ENCODE data around the gene RPP14. TPM values are rescaled to one million over a fixed set of nuclear protein-coding genes. Genes with fewer than 3 reads are reported as not detected.
"Not testable (repeated sequence)": the region's sequence is repeated elsewhere in the genome, so short reads cannot be mapped to it uniquely, and the experiment has no call there.

The RPP14 gene
- total and polyA plus RNA-seq, 2 donors, result 11.5 TPM

DNA sequence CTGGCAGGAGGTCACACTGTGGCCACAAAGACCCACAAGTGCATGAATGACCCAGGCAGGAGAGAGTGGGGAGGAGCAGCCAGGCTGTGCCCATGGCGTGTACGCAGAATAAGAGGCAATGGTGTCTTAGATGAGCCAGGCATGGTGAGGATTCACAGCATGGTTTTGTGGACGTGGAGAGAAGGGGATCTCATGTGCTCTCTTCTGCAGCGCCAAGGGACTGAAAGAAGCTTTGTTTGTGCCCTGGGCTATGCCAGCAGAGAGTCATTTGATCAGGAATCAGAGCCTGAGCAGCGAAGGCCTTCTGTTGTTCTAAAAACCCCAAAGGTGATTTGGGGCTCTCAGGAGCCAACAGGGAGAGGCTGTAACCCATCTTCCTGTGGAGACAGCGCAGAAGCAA, 18.7 kb upstream of the RPP14 start:
- H3K27ac ChIP-seq (ENCODE audit: low read depth in 1 of 2, low read length in 1 of 2), result no peak overlapping the region
- no peak for DNase-seq (ENCODE audit: low read depth in 6 of 9, low spot score in 9 of 9)
- WGBS, result 97% methylated on average over 6 of the region's 6 CpGs
- no peaks in the 10 kb centered on the region for H3K27me3 ChIP-seq (ENCODE audit: control insufficient read depth in 2 of 2, insufficient read depth in 1 of 2, low read length in 1 of 2)
- H3K9me3 ChIP-seq (ENCODE audit: control insufficient read depth in 2 of 2, insufficient read depth in 1 of 2, low read length in 1 of 2), result no peaks in the 10 kb centered on the region
- no peaks in the 10 kb centered on the region for H3K4me1 ChIP-seq (ENCODE audit: control insufficient read depth in 2 of 2, insufficient read depth in 2 of 2, low read length in 2 of 2)
- no peak overlapping the region for H3K4me3 ChIP-seq (ENCODE audit: low read length in 2 of 2)
- peaks cover 0 to 2% of the 10 kb centered on the region in 2 donors for H3K36me3 ChIP-seq (ENCODE audit: control insufficient read depth in 2 of 2, insufficient read depth in 2 of 2, low read length in 1 of 2)

DNA sequence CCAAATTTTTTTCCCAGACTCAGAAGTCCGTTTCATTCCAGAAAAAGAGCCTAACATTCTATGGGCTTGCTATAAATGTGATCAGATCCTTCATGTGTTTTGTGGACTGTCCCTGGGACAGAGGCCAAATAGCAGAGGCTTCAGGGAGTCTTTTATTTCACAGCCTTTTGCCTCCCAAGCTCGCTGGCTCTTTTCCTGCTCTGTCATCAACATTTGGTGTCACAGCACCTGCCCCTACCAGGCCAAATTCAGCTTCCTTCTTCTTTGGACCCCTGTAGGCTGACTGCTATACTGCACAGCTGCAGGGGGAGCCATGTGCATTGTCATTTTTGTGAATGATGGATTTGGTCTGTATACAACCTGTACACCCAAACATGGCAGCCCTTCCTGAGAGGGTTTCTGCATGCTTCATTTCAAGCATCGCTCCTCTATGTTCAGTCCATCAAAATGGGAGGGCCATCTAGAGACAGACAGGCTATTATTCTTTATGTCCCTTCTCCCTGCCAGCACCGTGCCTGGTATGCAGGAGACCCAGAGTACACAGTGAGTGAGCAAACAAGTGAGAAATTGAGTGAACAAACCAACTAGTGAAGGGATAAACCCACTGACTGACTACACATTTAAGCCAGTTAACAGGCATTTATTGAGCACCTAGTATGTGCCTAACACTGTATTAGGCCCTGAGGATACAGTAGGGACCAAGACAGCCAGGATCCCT, 17.9 kb upstream of the RPP14 start:
- no peaks in the 10 kb centered on the region for H3K36me3 ChIP-seq (ENCODE audit: control insufficient read depth in 2 of 2, insufficient read depth in 2 of 2, low read length in 1 of 2)
- peak in 1 of 9 donors; percentile 21 for DNase-seq (ENCODE audit: low read depth in 6 of 9, low spot score in 9 of 9)
- no peak overlapping the region for H3K4me3 ChIP-seq (ENCODE audit: low read length in 2 of 2)
- no peak overlapping the region for H3K27ac ChIP-seq (ENCODE audit: low read depth in 1 of 2, low read length in 1 of 2)
- no peaks in the 10 kb centered on the region for H3K27me3 ChIP-seq (ENCODE audit: control insufficient read depth in 2 of 2, insufficient read depth in 1 of 2, low read length in 1 of 2)
- 88% methylated on average over 4 of the region's 4 CpGs for WGBS
- no peaks in the 10 kb centered on the region for H3K4me1 ChIP-seq (ENCODE audit: control insufficient read depth in 2 of 2, insufficient read depth in 2 of 2, low read length in 2 of 2)
- no peaks in the 10 kb centered on the region for H3K9me3 ChIP-seq (ENCODE audit: control insufficient read depth in 2 of 2, insufficient read depth in 1 of 2, low read length in 1 of 2)

DNA sequence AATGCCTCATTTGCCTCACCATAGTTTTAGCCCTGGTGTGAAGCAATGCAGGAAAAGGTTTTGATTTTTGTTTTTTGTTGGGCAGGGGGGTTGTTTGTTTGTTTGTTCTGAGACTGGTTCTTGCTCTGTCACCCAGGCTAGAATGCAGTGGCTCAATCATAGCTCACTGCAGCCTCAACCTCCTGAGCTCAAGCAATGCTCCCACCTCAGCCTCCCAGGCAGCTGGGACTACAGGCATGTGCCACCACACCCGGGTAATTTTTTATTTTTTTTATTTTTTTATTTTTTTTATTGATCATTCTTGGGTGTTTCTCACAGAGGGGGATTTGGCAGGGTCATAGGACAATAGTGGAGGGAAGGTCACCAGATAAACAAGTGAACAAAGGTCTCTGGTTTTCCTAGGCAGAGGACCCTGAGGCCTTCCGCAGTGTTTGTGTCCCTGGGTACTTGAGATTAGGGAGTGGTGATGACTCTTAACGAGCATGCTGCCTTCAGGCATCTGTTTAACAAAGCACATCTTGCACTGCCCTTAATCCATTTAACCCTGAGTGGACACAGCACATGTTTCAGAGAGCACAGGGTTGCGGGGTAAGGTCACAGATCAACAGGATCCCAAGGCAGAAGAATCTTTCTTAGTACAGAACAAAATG, 17.0 kb upstream of the RPP14 start:
- not testable (repeated sequence) for H3K36me3 ChIP-seq (ENCODE audit: control insufficient read depth in 2 of 2, insufficient read depth in 2 of 2, low read length in 1 of 2); H3K27me3 ChIP-seq (ENCODE audit: control insufficient read depth in 2 of 2, insufficient read depth in 1 of 2, low read length in 1 of 2); DNase-seq (ENCODE audit: low read depth in 6 of 9, low spot score in 9 of 9); H3K27ac ChIP-seq (ENCODE audit: low read depth in 1 of 2, low read length in 1 of 2); H3K9me3 ChIP-seq (ENCODE audit: control insufficient read depth in 2 of 2, insufficient read depth in 1 of 2, low read length in 1 of 2); H3K4me3 ChIP-seq (ENCODE audit: low read length in 2 of 2); H3K4me1 ChIP-seq (ENCODE audit: control insufficient read depth in 2 of 2, insufficient read depth in 2 of 2, low read length in 2 of 2)
- 94% methylated on average over 3 of the region's 4 CpGs for WGBS

- H3K36me3 ChIP-seq (ENCODE audit: control insufficient read depth in 2 of 2, insufficient read depth in 2 of 2, low read length in 1 of 2); H3K4me3 ChIP-seq (ENCODE audit: low read length in 2 of 2); H3K27me3 ChIP-seq (ENCODE audit: control insufficient read depth in 2 of 2, insufficient read depth in 1 of 2, low read length in 1 of 2); H3K27ac ChIP-seq (ENCODE audit: low read depth in 1 of 2, low read length in 1 of 2); H3K4me1 ChIP-seq (ENCODE audit: control insufficient read depth in 2 of 2, insufficient read depth in 2 of 2, low read length in 2 of 2); DNase-seq (ENCODE audit: low read depth in 6 of 9, low spot score in 9 of 9); H3K9me3 ChIP-seq (ENCODE audit: control insufficient read depth in 2 of 2, insufficient read depth in 1 of 2, low read length in 1 of 2): not testable (repeated sequence)
- 98% methylated on average over 19 of the region's 33 CpGs for WGBS
These were observed 15.6 kb upstream of the RPP14 start for GRCh38 chr3:58290446-58290845.

- H3K4me3 ChIP-seq (ENCODE audit: low read length in 2 of 2), result no peak overlapping the region
- H3K27ac ChIP-seq (ENCODE audit: low read depth in 1 of 2, low read length in 1 of 2), result peak overlapping the region in 1 of 2 donors; percentile 41
- WGBS, result 83% methylated on average over 9 of the region's 9 CpGs
These were observed 14.2 kb upstream of the RPP14 start for GRCh38 chr3:58291671-58292338.

GRCh38 chr3:58292866-58293265, 13.2 kb upstream of the RPP14 start:
- H3K4me3 ChIP-seq (ENCODE audit: low read length in 2 of 2), result no peak overlapping the region
- no peaks in the 10 kb centered on the region for H3K9me3 ChIP-seq (ENCODE audit: control insufficient read depth in 2 of 2, insufficient read depth in 1 of 2, low read length in 1 of 2)
- no peak for DNase-seq (ENCODE audit: low read depth in 6 of 9, low spot score in 9 of 9)
- H3K27me3 ChIP-seq (ENCODE audit: control insufficient read depth in 2 of 2, insufficient read depth in 1 of 2, low read length in 1 of 2), result no peaks in the 10 kb centered on the region
- peaks cover 0 to 2% of the 10 kb centered on the region in 2 donors for H3K4me1 ChIP-seq (ENCODE audit: control insufficient read depth in 2 of 2, insufficient read depth in 2 of 2, low read length in 2 of 2)
- WGBS, result 96% methylated on average over 10 of the region's 10 CpGs
- peaks cover 0 to 3% of the 10 kb centered on the region in 2 donors for H3K36me3 ChIP-seq (ENCODE audit: control insufficient read depth in 2 of 2, insufficient read depth in 2 of 2, low read length in 1 of 2)
- H3K27ac ChIP-seq (ENCODE audit: low read depth in 1 of 2, low read length in 1 of 2), result no peak overlapping the region

More at GRCh38 chr3:58291671-58292338, 14.2 kb upstream of the RPP14 start:
- no peaks in the 10 kb centered on the region for H3K9me3 ChIP-seq (ENCODE audit: control insufficient read depth in 2 of 2, insufficient read depth in 1 of 2, low read length in 1 of 2)
- DNase-seq (ENCODE audit: low read depth in 6 of 9, low spot score in 9 of 9), result no peak
- no peaks in the 10 kb centered on the region for H3K27me3 ChIP-seq (ENCODE audit: control insufficient read depth in 2 of 2, insufficient read depth in 1 of 2, low read length in 1 of 2)
- peaks cover 0 to 3% of the 10 kb centered on the region in 2 donors for H3K36me3 ChIP-seq (ENCODE audit: control insufficient read depth in 2 of 2, insufficient read depth in 2 of 2, low read length in 1 of 2)
- peaks cover 0 to 2% of the 10 kb centered on the region in 2 donors for H3K4me1 ChIP-seq (ENCODE audit: control insufficient read depth in 2 of 2, insufficient read depth in 2 of 2, low read length in 2 of 2)

DNA sequence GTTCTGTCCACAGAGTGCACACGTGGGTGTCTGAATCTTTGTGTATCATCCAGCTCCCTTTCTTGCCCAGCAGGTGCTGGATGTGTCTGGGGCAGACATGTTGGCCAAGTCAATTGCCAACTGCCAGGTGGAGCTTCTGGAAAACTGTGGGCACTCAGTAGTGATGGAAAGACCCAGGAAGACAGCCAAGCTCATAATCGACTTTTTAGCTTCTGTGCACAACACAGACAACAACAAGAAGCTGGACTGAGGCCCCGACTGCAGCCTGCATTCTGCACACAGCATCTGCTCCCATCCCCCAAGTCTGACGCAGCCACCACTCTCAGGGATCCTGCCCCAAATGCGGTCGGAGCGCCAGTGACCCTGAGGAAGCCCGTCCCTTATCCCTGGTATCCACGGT, 12.5 kb upstream of the RPP14 start:
- H3K27me3 ChIP-seq (ENCODE audit: control insufficient read depth in 2 of 2, insufficient read depth in 1 of 2, low read length in 1 of 2), result no peaks in the 10 kb centered on the region
- no peaks in the 10 kb centered on the region for H3K9me3 ChIP-seq (ENCODE audit: control insufficient read depth in 2 of 2, insufficient read depth in 1 of 2, low read length in 1 of 2)
- no peak for DNase-seq (ENCODE audit: low read depth in 6 of 9, low spot score in 9 of 9)
- peaks cover 0 to 2% of the 10 kb centered on the region in 2 donors for H3K4me1 ChIP-seq (ENCODE audit: control insufficient read depth in 2 of 2, insufficient read depth in 2 of 2, low read length in 2 of 2)
- H3K4me3 ChIP-seq (ENCODE audit: low read length in 2 of 2), result no peak overlapping the region
- peaks cover 0 to 3% of the 10 kb centered on the region in 2 donors for H3K36me3 ChIP-seq (ENCODE audit: control insufficient read depth in 2 of 2, insufficient read depth in 2 of 2, low read length in 1 of 2)
- 90% methylated on average over 9 of the region's 9 CpGs for WGBS
- no peak overlapping the region for H3K27ac ChIP-seq (ENCODE audit: low read depth in 1 of 2, low read length in 1 of 2)

DNA sequence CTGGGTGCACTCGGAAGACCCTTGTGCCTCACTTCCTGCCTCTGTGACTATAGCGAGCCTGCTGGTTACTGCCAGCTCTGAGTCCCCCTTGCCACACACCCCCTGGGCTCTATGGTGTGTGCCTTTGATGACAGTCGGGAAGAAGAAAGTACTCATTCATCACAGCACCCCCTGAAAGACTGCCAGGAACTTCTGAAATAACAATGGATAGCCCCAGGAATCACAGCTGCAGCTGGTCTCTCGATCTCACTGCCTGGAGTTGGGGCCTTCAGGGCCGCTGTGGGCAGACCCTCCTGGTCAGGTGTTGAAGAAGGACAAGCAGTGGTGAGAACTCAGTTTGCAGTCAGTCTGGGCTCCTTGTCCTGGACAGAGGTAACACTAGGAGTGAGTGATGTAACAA, 9.8 kb upstream of the RPP14 start:
- Histone ChIP-seq H3K4me1 (ENCODE audit: control insufficient read depth in 2 of 2, insufficient read depth in 2 of 2, low read length in 2 of 2) (peaks cover 0 to 2% of the 10 kb centered on the region in 2 donors), H3K27me3 (ENCODE audit: control insufficient read depth in 2 of 2, insufficient read depth in 1 of 2, low read length in 1 of 2) (peaks cover 0 to 13% of the 10 kb centered on the region in 2 donors), H3K9me3 (ENCODE audit: control insufficient read depth in 2 of 2, insufficient read depth in 1 of 2, low read length in 1 of 2) (peaks cover 0 to under 1% of the 10 kb centered on the region in 2 donors), H3K4me3 (ENCODE audit: low read length in 2 of 2) (no peak overlapping the region), H3K36me3 (ENCODE audit: control insufficient read depth in 2 of 2, insufficient read depth in 2 of 2, low read length in 1 of 2) (peaks cover 0 to 3% of the 10 kb centered on the region in 2 donors), H3K27ac (ENCODE audit: low read depth in 1 of 2, low read length in 1 of 2) (no peak overlapping the region)
- DNase-seq (ENCODE audit: low read depth in 6 of 9, low spot score in 9 of 9), result no peak
- 88% methylated on average over 5 of the region's 5 CpGs for WGBS

DNA sequence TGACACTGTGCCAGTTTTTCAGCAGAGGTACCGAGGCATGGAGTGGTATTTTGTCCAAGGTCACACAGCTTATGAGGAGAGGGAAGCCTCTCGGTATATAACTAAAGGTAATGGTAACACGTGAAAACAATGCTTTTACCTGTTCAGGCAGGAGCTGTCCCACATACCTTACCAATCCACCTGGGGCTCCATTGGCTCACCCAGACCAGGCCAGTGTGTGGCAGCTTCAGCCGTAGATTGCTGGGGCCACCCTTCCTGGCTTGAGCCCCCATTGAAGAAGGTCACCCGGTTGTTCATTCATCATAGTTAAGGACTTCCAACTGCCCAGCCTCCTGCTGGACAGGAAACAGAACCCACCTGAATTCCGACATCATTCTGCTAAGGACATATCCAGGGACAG, 9.2 kb upstream of the RPP14 start:
- Histone ChIP-seq H3K4me3 (ENCODE audit: low read length in 2 of 2) (no peak overlapping the region), H3K36me3 (ENCODE audit: control insufficient read depth in 2 of 2, insufficient read depth in 2 of 2, low read length in 1 of 2) (peaks cover 0 to 3% of the 10 kb centered on the region in 2 donors), H3K9me3 (ENCODE audit: control insufficient read depth in 2 of 2, insufficient read depth in 1 of 2, low read length in 1 of 2) (peaks cover 1 to 5% of the 10 kb centered on the region in 2 donors), H3K27me3 (ENCODE audit: control insufficient read depth in 2 of 2, insufficient read depth in 1 of 2, low read length in 1 of 2) (peaks cover 0 to 15% of the 10 kb centered on the region in 2 donors), H3K4me1 (ENCODE audit: control insufficient read depth in 2 of 2, insufficient read depth in 2 of 2, low read length in 2 of 2) (peaks cover 0 to 2% of the 10 kb centered on the region in 2 donors), H3K27ac (ENCODE audit: low read depth in 1 of 2, low read length in 1 of 2) (no peak overlapping the region)
- WGBS, result 98% methylated on average over 6 of the region's 6 CpGs
- DNase-seq (ENCODE audit: low read depth in 6 of 9, low spot score in 9 of 9), result no peak
